Thoracic aorta (tissue), 2 donors: ENCODE data around the gene HSPB7. TPM values are rescaled to one million over a fixed set of nuclear protein-coding genes. Genes with fewer than 3 reads are reported as not detected.
"Not testable (repeated sequence)": the region's sequence is repeated elsewhere in the genome, so short reads cannot be mapped to it uniquely, and the experiment has no call there.

Source experiments
- ATAC-seq: fragments of 150-250 bp; one replicate; pipeline ENCODE4 v1.8.0; 2017; ENCODE audit warnings: low read depth; ENCODE audit not compliant: insufficient number of reproducible peaks, low FRiP score
- DNase-seq: peaks from one replicate; pipeline ENCODE4 v3.0.0-alpha.2; 2020; ENCODE audit warnings: low spot score
- H3K27ac ChIP-seq, 2 donors: fragments of 200-600 bp; sonication (generic); 1 replicate in 1 of 2; 2 replicates in 1 of 2; pipeline ENCODE4 v1.5.1; 2016; ENCODE audit warnings: mild to moderate bottlenecking in 2 of 2, moderate library complexity in 2 of 2
- H3K27me3 ChIP-seq: fragments of 200-600 bp; sonication (generic); replicated peaks from 2 replicates; pipeline ENCODE4 v1.6.0; 2016; ENCODE audit warnings: mild to moderate bottlenecking; ENCODE audit not compliant: insufficient read depth
- H3K36me3 ChIP-seq: fragments of 200-600 bp; sonication (generic); one replicate; pipeline ENCODE4 v1.5.1; 2016
- H3K4me1 ChIP-seq, 2 donors: fragments of 200-600 bp; sonication (generic); 1 replicate in 1 of 2; 2 replicates in 1 of 2; pipeline versions ENCODE4 v1.5.1 to v1.6.0; 2016; ENCODE audit warnings: low read depth in 2 of 2, mild to moderate bottlenecking in 1 of 2; ENCODE audit not compliant: control insufficient read depth in 1 of 2
- H3K4me3 ChIP-seq: fragments of 200-600 bp; sonication (generic); 2 replicates; pipeline ENCODE4 v1.5.1; 2016; ENCODE audit warnings: mild to moderate bottlenecking
- H3K9me3 ChIP-seq: fragments of 200-600 bp; sonication (generic); 2 replicates; pipeline ENCODE4 v1.5.1; 2016
- CTCF ChIP-seq: fragments of 200-600 bp; sonication (generic); IDR thresholded peaks from one replicate; pipeline ENCODE4 v1.5.1; 2019; ENCODE audit warnings: antibody characterized with exemption
- total RNA-seq, 2 donors: library from RNA; depleted of rRNA; stranded (reverse); fragments of >200 nt; gene quantifications; one replicate each; pipeline versions ENCODE4 v1.1.0 to v1.2.3, GENCODE V29; 2016

HSPB7 gene
- total RNA-seq, 2 donors from 2014 or later: 223 to 430 TPM

GRCh38 chr1:16032388-16033102, 14.7 kb upstream of the HSPB7 start:
- ATAC-seq (peak; percentile 59), DNase-seq (peak; percentile 69)
- Histone ChIP-seq H3K4me3 (no peak overlapping the region), H3K36me3 (no peaks in the 10 kb centered on the region), H3K9me3 (no peaks in the 10 kb centered on the region), H3K4me1 (peaks cover 0 to 5% of the 10 kb centered on the region in 2 donors), H3K27me3 (no peaks in the 10 kb centered on the region), H3K27ac (no peak overlapping the region)
- TF ChIP-seq CTCF: peak; percentile 100

GRCh38 chr1:16031551-16031950, 13.7 kb upstream of the HSPB7 start:
- TF ChIP-seq CTCF: no peak
- Histone ChIP-seq H3K27me3 (no peaks in the 10 kb centered on the region), H3K27ac (no peak overlapping the region), H3K4me3 (no peak overlapping the region), H3K4me1 (peaks cover 8 to 13% of the 10 kb centered on the region in 2 donors), H3K36me3 (no peaks in the 10 kb centered on the region), H3K9me3 (no peaks in the 10 kb centered on the region)
- ATAC-seq: no peak
- no peak for DNase-seq

- DNase-seq (no peak), ATAC-seq (no peak)
- no peaks in the 10 kb centered on the region for H3K9me3 ChIP-seq
- no peak overlapping the region for H3K4me3 ChIP-seq
- H3K36me3 ChIP-seq: no peaks in the 10 kb centered on the region
- no peak for TF ChIP-seq CTCF
- no peaks in the 10 kb centered on the region for H3K27me3 ChIP-seq
- H3K4me1 ChIP-seq: peaks cover 8 to 13% of the 10 kb centered on the region in 2 donors
- H3K27ac ChIP-seq: no peak overlapping the region
Observed at GRCh38 chr1:16029288-16029687, 11.4 kb upstream of the HSPB7 start.

- not testable (repeated sequence) for H3K4me3 ChIP-seq, H3K36me3 ChIP-seq, ATAC-seq, H3K27me3 ChIP-seq, H3K9me3 ChIP-seq, H3K27ac ChIP-seq, DNase-seq
- H3K4me1 ChIP-seq: peaks cover 8 to 13% of the 10 kb centered on the region in 2 donors
Observed at GRCh38 chr1:16029003-16029268, 11.1 kb upstream of the HSPB7 start.

GRCh38 chr1:16028237-16029002, 10.6 kb upstream of the HSPB7 start:
- DNase-seq: no peak

More at GRCh38 chr1:16028237-16029002, 10.6 kb upstream of the HSPB7 start:
- Histone ChIP-seq H3K27me3 (no peaks in the 10 kb centered on the region), H3K4me3 (no peak overlapping the region), H3K9me3 (no peaks in the 10 kb centered on the region), H3K4me1 (peaks cover 8 to 13% of the 10 kb centered on the region in 2 donors), H3K36me3 (no peaks in the 10 kb centered on the region), H3K27ac (no peak overlapping the region)
- no peak for ATAC-seq
- no peak for TF ChIP-seq CTCF
